ENCODE results near the gene GNB1L. TPM values are rescaled to one million over a fixed set of nuclear protein-coding genes. Genes with fewer than 3 reads are reported as not detected.

Gene GNB1L
- total and polyA plus RNA-seq, 2 donors (not counting 1 experiment from before 2014, with no cell fraction given) = 6.6 to 12.1 TPM

DNA sequence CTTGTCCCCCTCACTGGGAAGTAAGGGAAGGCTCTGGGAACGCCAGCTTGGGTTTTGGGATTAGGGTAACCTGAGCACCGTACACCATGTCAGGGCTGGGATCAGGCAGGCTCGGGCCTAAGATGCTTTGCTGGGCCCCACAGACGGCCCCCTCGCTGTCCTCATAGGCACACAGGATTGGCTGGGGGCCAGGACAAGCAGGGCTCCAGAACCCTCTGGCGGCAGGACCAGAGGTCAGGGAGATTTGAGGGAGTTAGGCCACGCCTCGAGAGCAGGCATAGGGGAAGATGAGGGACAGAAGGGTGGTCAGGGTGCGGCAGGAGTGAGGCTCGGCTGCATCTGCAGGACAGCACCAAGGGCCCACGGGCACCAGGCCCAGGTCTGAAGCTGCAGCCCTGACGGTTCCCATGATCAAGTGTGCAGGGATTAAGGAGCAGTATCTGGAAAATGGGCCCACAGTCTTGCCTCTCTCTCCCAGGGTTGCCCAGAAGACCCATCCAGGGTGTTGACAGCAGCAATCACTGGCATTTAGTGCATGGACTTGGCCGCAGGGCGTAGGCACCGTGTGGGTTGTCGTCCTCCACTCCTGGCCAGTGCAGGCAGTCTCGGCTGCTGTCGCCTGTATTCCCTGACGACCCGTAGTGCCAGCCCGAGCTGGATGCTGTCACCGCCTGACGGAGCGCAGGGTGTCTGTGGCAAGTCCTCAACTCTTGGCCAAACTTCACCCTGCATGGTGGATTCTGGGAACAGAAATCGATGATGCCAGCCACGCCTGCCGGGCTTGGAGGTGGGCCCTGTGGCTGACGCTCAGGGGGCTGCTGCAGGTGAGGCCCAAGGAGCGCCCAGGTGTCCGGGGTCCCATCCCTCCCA lies 15.7 kb upstream of the GNB1L start:
- H3K9me3 ChIP-seq (ENCODE audit: control extremely low read depth in 1 of 3, control insufficient read depth in 2 of 3, insufficient read depth in 1 of 3, low read length in 2 of 3) = no peaks in the 10 kb centered on the region
- Mint-ChIP-seq H3K4me3 (no peak overlapping the region), H3K9me3 (ENCODE audit: insufficient read depth) (no peaks in the 10 kb centered on the region), H3K4me1 (no peaks in the 10 kb centered on the region), H3K27me3 (no peaks in the 10 kb centered on the region), H3K27ac (no peak overlapping the region)
- ATAC-seq (ENCODE audit: low read depth) (no peak), DNase-seq (no peak)
- no peak overlapping the region for H3K27ac ChIP-seq (ENCODE audit: low read length in 2 of 2)
- no peak overlapping the region for H3K4me2 ChIP-seq (replicated peaks; ENCODE audit: low read depth, low read length, poor library complexity, severe bottlenecking)
- no peak overlapping the region for H2AFZ ChIP-seq (ENCODE audit: insufficient read depth, low read depth, low read length, poor library complexity, severe bottlenecking)
- intact Hi-C loops (cut with micrococcal nuclease) = no loop called here
- TF ChIP-seq, protein P1, sequence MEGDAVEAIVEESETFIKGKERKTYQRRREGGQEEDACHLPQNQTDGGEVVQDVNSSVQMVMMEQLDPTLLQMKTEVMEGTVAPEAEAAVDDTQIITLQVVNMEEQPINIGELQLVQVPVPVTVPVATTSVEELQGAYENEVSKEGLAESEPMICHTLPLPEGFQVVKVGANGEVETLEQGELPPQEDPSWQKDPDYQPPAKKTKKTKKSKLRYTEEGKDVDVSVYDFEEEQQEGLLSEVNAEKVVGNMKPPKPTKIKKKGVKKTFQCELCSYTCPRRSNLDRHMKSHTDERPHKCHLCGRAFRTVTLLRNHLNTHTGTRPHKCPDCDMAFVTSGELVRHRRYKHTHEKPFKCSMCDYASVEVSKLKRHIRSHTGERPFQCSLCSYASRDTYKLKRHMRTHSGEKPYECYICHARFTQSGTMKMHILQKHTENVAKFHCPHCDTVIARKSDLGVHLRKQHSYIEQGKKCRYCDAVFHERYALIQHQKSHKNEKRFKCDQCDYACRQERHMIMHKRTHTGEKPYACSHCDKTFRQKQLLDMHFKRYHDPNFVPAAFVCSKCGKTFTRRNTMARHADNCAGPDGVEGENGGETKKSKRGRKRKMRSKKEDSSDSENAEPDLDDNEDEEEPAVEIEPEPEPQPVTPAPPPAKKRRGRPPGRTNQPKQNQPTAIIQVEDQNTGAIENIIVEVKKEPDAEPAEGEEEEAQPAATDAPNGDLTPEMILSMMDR (IDR thresholded peaks at IDR 0.05) = no peak
- TF ChIP-seq EZH2 (IDR thresholded peaks at IDR 0.05; ENCODE audit: borderline replicate concordance, insufficient read depth, low read depth, low read length, poor library complexity, severe bottlenecking) = no peak
- no peaks in the 10 kb centered on the region for H3K27me3 ChIP-seq (replicated peaks in 1 of 4; ENCODE audit: control extremely low read depth in 1 of 4, control insufficient read depth in 3 of 4, insufficient read depth in 4 of 4, low read length in 3 of 4)
- H3K79me2 ChIP-seq (ENCODE audit: control insufficient read depth, insufficient read depth, low read length) = peaks cover 3% of the 10 kb centered on the region
- POLR2A ChIA-PET = no interaction called here
- CTCF ChIA-PET = no interaction called here
- H3K9ac ChIP-seq (ENCODE audit: low read length) = no peak overlapping the region
- H3K4me1 ChIP-seq (ENCODE audit: control insufficient read depth in 2 of 2, insufficient read depth in 2 of 2, low read length in 2 of 2) = no peaks in the 10 kb centered on the region
- H3K4me3 ChIP-seq (ENCODE audit: control extremely low read depth in 1 of 5, extremely low read depth in 1 of 5, insufficient read depth in 1 of 5, low read depth in 2 of 5, low read length in 4 of 5) = no peak overlapping the region
- 96% methylated on average over 30 of the region's 30 CpGs for WGBS (ENCODE audit: insufficient coverage)
- no peaks in the 10 kb centered on the region for H3K36me3 ChIP-seq (replicated peaks in 1 of 2; ENCODE audit: control extremely low read depth in 1 of 2, control insufficient read depth in 1 of 2, extremely low read depth in 1 of 2, insufficient read depth in 2 of 2, low read length in 1 of 2)
- no peaks in the 10 kb centered on the region for H4K20me1 ChIP-seq (ENCODE audit: control insufficient read depth, insufficient read depth, low read length, poor library complexity, severe bottlenecking)

DNA sequence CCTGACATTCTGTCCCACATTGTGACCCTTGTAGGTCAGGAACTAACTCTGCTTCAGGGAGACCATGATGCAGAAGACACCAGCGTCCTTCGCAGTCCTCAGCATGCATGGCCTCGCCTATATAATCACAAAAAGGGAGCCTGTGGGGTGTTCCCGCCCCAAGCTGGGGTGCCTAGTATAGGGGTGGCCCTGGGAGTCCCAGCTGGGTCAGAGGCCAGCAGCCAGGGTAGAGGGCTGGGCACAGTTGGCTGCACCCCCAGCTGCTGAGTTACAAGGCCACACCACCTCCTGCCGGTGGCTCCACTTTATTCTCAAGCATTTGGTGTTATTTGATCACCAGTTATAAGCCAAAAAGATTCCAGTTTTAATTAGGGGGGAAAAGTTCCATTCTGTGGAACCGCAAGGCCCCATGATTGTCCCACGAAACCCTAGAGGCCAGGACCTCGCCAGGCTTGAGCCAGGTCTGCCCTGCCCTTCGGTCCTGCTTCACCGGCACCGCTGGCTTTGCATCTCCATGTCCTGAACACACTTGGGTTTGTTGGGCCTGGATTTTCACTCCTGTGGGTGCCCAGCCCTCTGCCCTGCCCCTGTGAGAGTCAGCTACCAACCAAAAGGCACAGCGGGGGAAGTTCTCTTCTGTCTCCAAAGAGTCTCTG lies 15.0 kb upstream of the GNB1L start:
- ChIA-PET POLR2A (no interaction called here), CTCF (no interaction called here)
- no peaks in the 10 kb centered on the region for H4K20me1 ChIP-seq (ENCODE audit: control insufficient read depth, insufficient read depth, low read length, poor library complexity, severe bottlenecking)
- H3K4me2 ChIP-seq (replicated peaks; ENCODE audit: low read depth, low read length, poor library complexity, severe bottlenecking) = no peak overlapping the region
- no peaks in the 10 kb centered on the region for H3K9me3 Mint-ChIP-seq (ENCODE audit: insufficient read depth)
- H3K9me3 ChIP-seq (ENCODE audit: control extremely low read depth in 1 of 3, control insufficient read depth in 2 of 3, insufficient read depth in 1 of 3, low read length in 2 of 3) = no peaks in the 10 kb centered on the region
- peaks cover 3% of the 10 kb centered on the region for H3K79me2 ChIP-seq (ENCODE audit: control insufficient read depth, insufficient read depth, low read length)
- no peak overlapping the region for H3K4me3 ChIP-seq (ENCODE audit: control extremely low read depth in 1 of 5, extremely low read depth in 1 of 5, insufficient read depth in 1 of 5, low read depth in 2 of 5, low read length in 4 of 5)
- DNase-seq (no peak), ATAC-seq (ENCODE audit: low read depth) (no peak)
- 95% methylated on average over 12 of the region's 12 CpGs for WGBS (ENCODE audit: insufficient coverage)
- intact Hi-C loops (cut with micrococcal nuclease) = no loop called here
- no peak overlapping the region for H3K27ac Mint-ChIP-seq
- no peak overlapping the region for H3K9ac ChIP-seq (ENCODE audit: low read length)
- H3K27me3 ChIP-seq (replicated peaks in 1 of 4; ENCODE audit: control extremely low read depth in 1 of 4, control insufficient read depth in 3 of 4, insufficient read depth in 4 of 4, low read length in 3 of 4) = no peaks in the 10 kb centered on the region
- H3K27ac ChIP-seq (ENCODE audit: low read length in 2 of 2) = no peak overlapping the region
- H3K36me3 ChIP-seq (replicated peaks in 1 of 2; ENCODE audit: control extremely low read depth in 1 of 2, control insufficient read depth in 1 of 2, extremely low read depth in 1 of 2, insufficient read depth in 2 of 2, low read length in 1 of 2) = no peaks in the 10 kb centered on the region
- H3K27me3 Mint-ChIP-seq = no peaks in the 10 kb centered on the region
- H3K4me1 Mint-ChIP-seq = no peaks in the 10 kb centered on the region
- no peak overlapping the region for H2AFZ ChIP-seq (ENCODE audit: insufficient read depth, low read depth, low read length, poor library complexity, severe bottlenecking)
- H3K4me1 ChIP-seq (ENCODE audit: control insufficient read depth in 2 of 2, insufficient read depth in 2 of 2, low read length in 2 of 2) = no peaks in the 10 kb centered on the region
- TF ChIP-seq EZH2 (IDR thresholded peaks at IDR 0.05; ENCODE audit: borderline replicate concordance, insufficient read depth, low read depth, low read length, poor library complexity, severe bottlenecking) = no peak
- TF ChIP-seq, protein P1 (IDR thresholded peaks at IDR 0.05) = no peak
- H3K4me3 Mint-ChIP-seq = no peak overlapping the region

Measured in B cell (primary cell).